ENCODE data around the gene DRC1. TPM values are rescaled to one million over a fixed set of nuclear protein-coding genes. Genes with fewer than 3 reads are reported as not detected.
A peak's percentile ranks its signal among the peaks of the same experiment; 100 is the strongest.

DRC1 gene
- total RNA-seq, 2 donors from 2014 or later, result 0.33 to 0.48 TPM

DNA sequence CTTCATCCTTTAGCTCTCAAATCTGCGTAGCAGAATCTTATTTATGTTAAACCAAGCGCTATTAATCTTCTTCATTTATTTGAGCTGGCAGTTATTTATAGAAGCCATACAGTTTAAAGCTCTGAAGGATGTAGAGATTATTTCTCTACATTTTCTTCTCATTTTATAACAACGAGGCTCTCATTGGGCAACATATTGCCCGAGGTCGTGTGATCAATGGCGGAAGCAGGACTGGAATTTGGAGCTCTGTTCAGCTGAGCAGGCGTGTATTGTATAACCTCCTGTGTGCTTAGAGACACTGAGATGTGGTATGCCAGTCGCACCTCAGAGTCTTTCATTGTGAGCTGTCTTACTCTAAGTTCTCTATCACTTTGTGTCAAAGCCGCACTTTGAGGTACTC, 17.5 kb upstream of the DRC1 start:
- no peak overlapping the region for H3K27ac ChIP-seq (ENCODE audit: low read depth, low read length)

GRCh38 chr2:26384597-26384996, 17.1 kb upstream of the DRC1 start:
- no peak overlapping the region for H3K4me3 Mint-ChIP-seq
- H3K9ac ChIP-seq (ENCODE audit: extremely low read depth, low read length, poor library complexity, severe bottlenecking), result no peak overlapping the region
- no peaks in the 10 kb centered on the region for H3K4me1 ChIP-seq (ENCODE audit: control insufficient read depth, insufficient read depth, low read length)

More for the DNA sequence above, 17.5 kb upstream of the DRC1 start:
- WGBS, 2 experiments (ENCODE audit: insufficient coverage in 1 of 2, insufficient read length in 1 of 2), result 96 to 100% methylated on average over 3 to 9 of the region's 9 CpGs
- DNase-seq, result no peak
- Histone ChIP-seq H3K36me3 (ENCODE audit: control insufficient read depth, insufficient read depth, low read length) (peaks cover 83% of the 10 kb centered on the region), H3K4me3 (ENCODE audit: low read length) (no peak overlapping the region), H3K27me3 (ENCODE audit: control insufficient read depth, insufficient read depth, low read length, poor library complexity, severe bottlenecking) (no peaks in the 10 kb centered on the region), H3K9ac (ENCODE audit: extremely low read depth, low read length, poor library complexity, severe bottlenecking) (no peak overlapping the region), H3K4me1 (ENCODE audit: control insufficient read depth, insufficient read depth, low read length) (no peaks in the 10 kb centered on the region), H3K9me3 (ENCODE audit: control insufficient read depth, low read length) (no peaks in the 10 kb centered on the region)
- Mint-ChIP-seq H3K4me3 (no peak overlapping the region), H3K4me1 (peaks cover 15% of the 10 kb centered on the region), H3K9me3 (no peaks in the 10 kb centered on the region), H3K27me3 (ENCODE audit: insufficient read depth) (no peaks in the 10 kb centered on the region), H3K27ac (peak overlapping the region; percentile 17), H3K36me3 (ENCODE audit: low read depth) (peaks cover 40% of the 10 kb centered on the region)
- no peak for TF ChIP-seq CTCF (conservative IDR thresholded peaks at IDR 0.05)

GRCh38 chr2:26387189-26387588, 14.5 kb upstream of the DRC1 start:
- Mint-ChIP-seq H3K4me1 (peaks cover 8% of the 10 kb centered on the region), H3K36me3 (ENCODE audit: low read depth) (peaks cover 46% of the 10 kb centered on the region), H3K4me3 (no peak overlapping the region), H3K9me3 (no peaks in the 10 kb centered on the region), H3K27ac (no peak overlapping the region), H3K27me3 (ENCODE audit: insufficient read depth) (no peaks in the 10 kb centered on the region)
- no peak overlapping the region for H3K4me3 ChIP-seq (ENCODE audit: low read length)
- no peaks in the 10 kb centered on the region for H3K27me3 ChIP-seq (ENCODE audit: control insufficient read depth, insufficient read depth, low read length, poor library complexity, severe bottlenecking)
- H3K9ac ChIP-seq (ENCODE audit: extremely low read depth, low read length, poor library complexity, severe bottlenecking), result no peak overlapping the region
- no peaks in the 10 kb centered on the region for H3K9me3 ChIP-seq (ENCODE audit: control insufficient read depth, low read length)
- no peak overlapping the region for H3K27ac ChIP-seq (ENCODE audit: low read depth, low read length)
- no peak for DNase-seq
- no peaks in the 10 kb centered on the region for H3K4me1 ChIP-seq (ENCODE audit: control insufficient read depth, insufficient read depth, low read length)
- no peak for TF ChIP-seq CTCF (conservative IDR thresholded peaks at IDR 0.05)
- peaks cover 92% of the 10 kb centered on the region for H3K36me3 ChIP-seq (ENCODE audit: control insufficient read depth, insufficient read depth, low read length)
- 95% methylated on average over 3 of the region's 4 CpGs; no CpG with 5 or more reads in 1 of the 2 experiments for WGBS, 2 experiments (ENCODE audit: insufficient coverage in 1 of 2, insufficient read length in 1 of 2)

More at GRCh38 chr2:26384597-26384996, 17.1 kb upstream of the DRC1 start:
- H3K27me3 Mint-ChIP-seq (ENCODE audit: insufficient read depth), result no peaks in the 10 kb centered on the region
- DNase-seq, result no peak
- H3K27ac Mint-ChIP-seq, result no peak overlapping the region
- H3K36me3 Mint-ChIP-seq (ENCODE audit: low read depth), result peaks cover 43% of the 10 kb centered on the region
- H3K9me3 Mint-ChIP-seq, result no peaks in the 10 kb centered on the region
- H3K4me3 ChIP-seq (ENCODE audit: low read length), result no peak overlapping the region
- no peaks in the 10 kb centered on the region for H3K9me3 ChIP-seq (ENCODE audit: control insufficient read depth, low read length)
- H3K4me1 Mint-ChIP-seq, result peaks cover 16% of the 10 kb centered on the region
- no peak for TF ChIP-seq CTCF (conservative IDR thresholded peaks at IDR 0.05)
- H3K27ac ChIP-seq (ENCODE audit: low read depth, low read length), result no peak overlapping the region
- peaks cover 85% of the 10 kb centered on the region for H3K36me3 ChIP-seq (ENCODE audit: control insufficient read depth, insufficient read depth, low read length)
- H3K27me3 ChIP-seq (ENCODE audit: control insufficient read depth, insufficient read depth, low read length, poor library complexity, severe bottlenecking), result no peaks in the 10 kb centered on the region

All from endodermal cell (in vitro differentiated cells).